ENCODE data around the gene VIT. TPM values are rescaled to one million over a fixed set of nuclear protein-coding genes. Genes with fewer than 3 reads are reported as not detected.

The VIT gene
- total and polyA plus RNA-seq, 2 experiments from 2014 or later, result 0.22 to 0.31 TPM

DNA sequence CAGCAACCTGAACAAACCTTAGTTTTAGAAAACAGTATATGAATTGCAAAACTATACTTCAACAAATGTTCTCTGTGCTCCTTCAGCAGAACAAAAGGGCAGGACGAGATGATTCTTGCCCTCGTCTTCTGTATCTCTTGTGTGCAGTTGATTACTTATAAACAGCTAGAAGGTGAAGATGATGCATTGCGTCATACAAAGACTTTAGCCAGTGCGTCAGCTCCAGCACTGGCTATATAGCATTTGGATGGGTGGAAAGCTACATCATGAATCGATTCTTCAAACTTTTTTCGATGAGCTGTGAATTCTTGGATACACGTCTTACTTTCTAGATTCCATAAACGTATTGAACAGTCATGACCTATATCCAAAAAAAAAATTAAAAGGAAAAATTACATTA lies 152.8 kb downstream of the VIT start:
- Histone ChIP-seq H3K4me3 (no peak overlapping the region), H3K36me3 (ENCODE audit: low read depth) (peaks cover 29% of the 10 kb centered on the region), H3K9me3 (ENCODE audit: low read depth) (no peaks in the 10 kb centered on the region), H4K20me1 (ENCODE audit: insufficient read depth) (no peaks in the 10 kb centered on the region), H3K9ac (no peak overlapping the region), H3K79me2 (ENCODE audit: insufficient read depth) (no peaks in the 10 kb centered on the region), H3K4me1 (ENCODE audit: insufficient read depth) (no peaks in the 10 kb centered on the region), H3K27ac (no peak overlapping the region), H2AFZ (no peak overlapping the region), H3F3A (ENCODE audit: insufficient read depth) (no peaks in the 10 kb centered on the region), H3K4me2 (ENCODE audit: unreplicated experiment) (no peak overlapping the region), H3K9me2 (ENCODE audit: insufficient read depth) (no peaks in the 10 kb centered on the region), H3K27me3 (replicated peaks; ENCODE audit: insufficient read depth) (no peaks in the 10 kb centered on the region)
- DNase-seq, result no peak
- in situ Hi-C loops (cut with MboI), result no loop called here
- TF ChIP-seq EZH2 (IDR thresholded peaks at IDR 0.05; ENCODE audit: insufficient read depth, poor library complexity, severe bottlenecking) (no peak), EZH2phosphoT487 (IDR thresholded peaks at IDR 0.05; ENCODE audit: insufficient read depth, low read depth) (no peak)
- 95 to 96% methylated on average over 8 of the region's 8 CpGs for WGBS, 2 experiments (ENCODE audit: low coverage in 1 of 2, low lambda C conversion rate in 2 of 2, missing lambda C conversion rate in 2 of 2)

DNA sequence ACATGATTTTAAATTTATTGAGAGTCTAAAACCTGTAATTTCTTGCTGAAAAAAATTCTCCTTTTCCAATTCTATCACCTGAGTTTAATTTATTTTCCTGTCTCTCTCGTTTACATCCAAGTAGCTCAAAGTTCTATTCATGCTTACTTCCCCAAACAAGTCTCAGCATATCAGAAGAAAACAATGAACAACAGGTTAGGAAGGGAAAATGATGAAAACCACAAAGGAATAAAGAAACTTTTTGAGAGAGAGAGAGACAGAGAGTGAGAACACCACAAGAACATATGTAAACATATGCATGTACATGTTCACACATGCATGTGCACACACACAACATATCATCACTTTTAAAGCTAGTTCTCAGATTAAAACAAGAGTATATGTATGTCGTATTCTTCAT lies 157.7 kb downstream of the VIT start:
- H3K4me1 ChIP-seq (ENCODE audit: insufficient read depth), result no peaks in the 10 kb centered on the region
- no peaks in the 10 kb centered on the region for H3K9me2 ChIP-seq (ENCODE audit: insufficient read depth)
- no peak overlapping the region for H3K9ac ChIP-seq
- H3F3A ChIP-seq (ENCODE audit: insufficient read depth), result no peaks in the 10 kb centered on the region
- no peak overlapping the region for H2AFZ ChIP-seq
- TF ChIP-seq EZH2 (IDR thresholded peaks at IDR 0.05; ENCODE audit: insufficient read depth, poor library complexity, severe bottlenecking) (no peak), EZH2phosphoT487 (IDR thresholded peaks at IDR 0.05; ENCODE audit: insufficient read depth, low read depth) (no peak)
- no peaks in the 10 kb centered on the region for H3K9me3 ChIP-seq (ENCODE audit: low read depth)
- in situ Hi-C loops (cut with MboI), result no loop called here
- no peak overlapping the region for H3K4me2 ChIP-seq (ENCODE audit: unreplicated experiment)
- H3K27me3 ChIP-seq (replicated peaks; ENCODE audit: insufficient read depth), result no peaks in the 10 kb centered on the region
- no peak for DNase-seq
- H3K4me3 ChIP-seq, result no peak overlapping the region
- no peaks in the 10 kb centered on the region for H4K20me1 ChIP-seq (ENCODE audit: insufficient read depth)
- H3K27ac ChIP-seq, result no peak overlapping the region
- H3K79me2 ChIP-seq (ENCODE audit: insufficient read depth), result no peaks in the 10 kb centered on the region
- WGBS, 2 experiments (ENCODE audit: low coverage in 1 of 2, low lambda C conversion rate in 2 of 2, missing lambda C conversion rate in 2 of 2), result 69 to 75% methylated on average over 2 of the region's 2 CpGs
- peaks cover 30% of the 10 kb centered on the region for H3K36me3 ChIP-seq (ENCODE audit: low read depth)

DNA sequence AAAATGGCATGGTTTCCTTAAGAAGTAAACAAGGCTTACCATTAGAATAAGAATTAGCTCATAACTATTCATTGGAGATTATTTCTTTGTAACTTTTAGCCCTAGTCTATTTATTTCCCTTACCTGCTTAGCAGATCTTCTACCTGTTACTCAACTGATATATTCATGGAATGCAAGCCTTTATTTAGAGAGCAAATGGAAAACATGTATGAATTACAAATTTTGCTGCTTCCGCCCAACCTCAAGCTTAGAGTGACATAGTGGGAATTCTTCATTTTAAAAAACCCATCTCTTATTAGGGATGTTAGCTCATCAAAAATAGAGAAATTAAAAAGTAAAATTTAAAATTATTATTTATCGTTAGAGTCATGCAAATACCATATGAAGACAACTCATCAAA lies 158.9 kb downstream of the VIT start:
- Histone ChIP-seq H3K36me3 (ENCODE audit: low read depth) (peaks cover 25% of the 10 kb centered on the region), H3K79me2 (ENCODE audit: insufficient read depth) (no peaks in the 10 kb centered on the region), H3K4me3 (no peak overlapping the region), H3K9me2 (ENCODE audit: insufficient read depth) (no peaks in the 10 kb centered on the region), H3K27me3 (replicated peaks; ENCODE audit: insufficient read depth) (no peaks in the 10 kb centered on the region), H3K4me1 (ENCODE audit: insufficient read depth) (no peaks in the 10 kb centered on the region), H3K9ac (no peak overlapping the region), H3K4me2 (ENCODE audit: unreplicated experiment) (no peak overlapping the region), H2AFZ (no peak overlapping the region), H3K27ac (no peak overlapping the region), H3F3A (ENCODE audit: insufficient read depth) (no peaks in the 10 kb centered on the region), H4K20me1 (ENCODE audit: insufficient read depth) (no peaks in the 10 kb centered on the region), H3K9me3 (ENCODE audit: low read depth) (no peaks in the 10 kb centered on the region)
- DNase-seq, result no peak
- TF ChIP-seq EZH2phosphoT487 (IDR thresholded peaks at IDR 0.05; ENCODE audit: insufficient read depth, low read depth), result no peak
- TF ChIP-seq EZH2 (IDR thresholded peaks at IDR 0.05; ENCODE audit: insufficient read depth, poor library complexity, severe bottlenecking), result no peak
- WGBS, 2 experiments (ENCODE audit: low coverage in 1 of 2, low lambda C conversion rate in 2 of 2, missing lambda C conversion rate in 2 of 2), result 94 to 98% methylated on average over 2 of the region's 2 CpGs
- in situ Hi-C loops (cut with MboI), result no loop called here

DNA sequence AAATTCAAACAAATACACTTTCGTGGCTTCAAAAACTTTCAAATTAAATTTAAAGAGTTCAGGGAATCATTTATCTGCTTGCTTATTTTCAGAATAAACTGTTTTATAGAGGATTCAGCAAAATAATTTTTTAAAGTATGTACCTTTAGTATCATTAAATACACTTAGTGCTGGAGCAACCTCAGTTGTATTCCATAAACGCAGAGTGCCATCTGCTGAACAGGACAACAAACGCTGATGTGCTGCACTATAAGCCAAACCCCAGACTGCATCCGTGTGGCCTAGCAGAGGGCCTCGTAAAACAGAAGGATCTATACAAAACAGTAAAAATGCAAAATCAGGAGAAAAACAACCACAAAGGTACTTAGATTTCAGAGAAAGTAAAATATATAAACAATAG lies 161.2 kb downstream of the VIT start:
- Histone ChIP-seq H3F3A (ENCODE audit: insufficient read depth) (no peaks in the 10 kb centered on the region), H3K27ac (no peak overlapping the region), H3K36me3 (ENCODE audit: low read depth) (peaks cover 20% of the 10 kb centered on the region), H3K4me2 (ENCODE audit: unreplicated experiment) (no peak overlapping the region), H3K9me2 (ENCODE audit: insufficient read depth) (no peaks in the 10 kb centered on the region), H3K4me1 (ENCODE audit: insufficient read depth) (no peaks in the 10 kb centered on the region), H3K4me3 (no peak overlapping the region), H3K27me3 (replicated peaks; ENCODE audit: insufficient read depth) (no peaks in the 10 kb centered on the region), H4K20me1 (ENCODE audit: insufficient read depth) (no peaks in the 10 kb centered on the region), H3K79me2 (ENCODE audit: insufficient read depth) (no peaks in the 10 kb centered on the region), H3K9ac (no peak overlapping the region), H2AFZ (no peak overlapping the region), H3K9me3 (ENCODE audit: low read depth) (no peaks in the 10 kb centered on the region)
- in situ Hi-C loops (cut with MboI), result no loop called here
- DNase-seq, result no peak
- WGBS, 2 experiments (ENCODE audit: low coverage in 1 of 2, low lambda C conversion rate in 2 of 2, missing lambda C conversion rate in 2 of 2), result 84 to 89% methylated on average over 5 of the region's 5 CpGs
- TF ChIP-seq EZH2phosphoT487 (IDR thresholded peaks at IDR 0.05; ENCODE audit: insufficient read depth, low read depth) (no peak), EZH2 (IDR thresholded peaks at IDR 0.05; ENCODE audit: insufficient read depth, poor library complexity, severe bottlenecking) (no peak)

Data from GM23248 (cell line).